ENCODE data around the gene KRTAP5-6.

DNA sequence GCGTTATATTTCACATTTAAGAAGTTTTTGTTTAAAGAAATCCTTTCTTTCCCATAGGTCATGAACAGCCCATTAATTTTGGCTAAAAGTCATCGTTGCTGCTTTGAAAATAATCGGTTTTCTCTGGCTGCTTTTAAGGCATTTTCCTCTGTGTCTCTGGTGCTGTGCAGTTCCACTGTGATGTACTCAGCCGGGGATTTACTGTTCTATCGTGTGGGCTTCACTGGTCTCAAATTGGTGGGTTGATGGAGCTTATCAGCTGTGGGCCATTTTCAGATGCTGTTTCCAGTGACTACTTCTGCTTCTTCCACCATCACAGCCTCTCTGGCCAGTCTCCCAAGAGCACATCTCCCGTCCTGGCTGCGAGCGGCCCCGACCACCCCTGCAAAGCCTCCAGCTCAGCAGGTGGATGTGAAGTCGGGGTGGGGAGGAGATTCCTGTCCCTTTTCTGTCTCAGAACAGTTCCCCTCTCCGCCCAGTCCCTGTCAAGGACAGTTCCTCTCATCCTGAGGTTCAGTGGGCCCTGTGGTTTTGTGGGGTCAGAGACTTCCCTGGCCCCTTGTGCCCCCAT is 33.1 kb downstream of the KRTAP5-6 start:
- TF ChIP-seq, protein P1, sequence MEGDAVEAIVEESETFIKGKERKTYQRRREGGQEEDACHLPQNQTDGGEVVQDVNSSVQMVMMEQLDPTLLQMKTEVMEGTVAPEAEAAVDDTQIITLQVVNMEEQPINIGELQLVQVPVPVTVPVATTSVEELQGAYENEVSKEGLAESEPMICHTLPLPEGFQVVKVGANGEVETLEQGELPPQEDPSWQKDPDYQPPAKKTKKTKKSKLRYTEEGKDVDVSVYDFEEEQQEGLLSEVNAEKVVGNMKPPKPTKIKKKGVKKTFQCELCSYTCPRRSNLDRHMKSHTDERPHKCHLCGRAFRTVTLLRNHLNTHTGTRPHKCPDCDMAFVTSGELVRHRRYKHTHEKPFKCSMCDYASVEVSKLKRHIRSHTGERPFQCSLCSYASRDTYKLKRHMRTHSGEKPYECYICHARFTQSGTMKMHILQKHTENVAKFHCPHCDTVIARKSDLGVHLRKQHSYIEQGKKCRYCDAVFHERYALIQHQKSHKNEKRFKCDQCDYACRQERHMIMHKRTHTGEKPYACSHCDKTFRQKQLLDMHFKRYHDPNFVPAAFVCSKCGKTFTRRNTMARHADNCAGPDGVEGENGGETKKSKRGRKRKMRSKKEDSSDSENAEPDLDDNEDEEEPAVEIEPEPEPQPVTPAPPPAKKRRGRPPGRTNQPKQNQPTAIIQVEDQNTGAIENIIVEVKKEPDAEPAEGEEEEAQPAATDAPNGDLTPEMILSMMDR (optimal IDR thresholded peaks at IDR 0.05 in 1 of 3, IDR thresholded peaks at IDR 0.05 in 1 of 3, conservative IDR thresholded peaks at IDR 0.05 in 1 of 3; ENCODE audit: extremely low read depth in 1 of 3, insufficient read depth in 2 of 3, low read length in 3 of 3) = no peak
- TF ChIP-seq EZH2 (IDR thresholded peaks at IDR 0.05; ENCODE audit: low read length) = no peak
